Glutamatergic neuron (in vitro differentiated cells): Measurements from ENCODE around the gene RPUSD3. TPM values are rescaled to one million over a fixed set of nuclear protein-coding genes. Genes with fewer than 3 reads are reported as not detected.
A peak's percentile ranks its signal among the peaks of the same experiment; 100 is the strongest.

Experiments
- DNase-seq: peaks from one replicate; pipeline ENCODE4 v3.0.0; 2022
- H3K27ac Mint-ChIP-seq: one replicate; pipeline ENCODE4 v1.8.0; 2020; ENCODE audit warnings: mild to moderate bottlenecking, mixed read lengths, inconsistent platforms; ENCODE audit not compliant: unreplicated experiment
- H3K27me3 Mint-ChIP-seq: one replicate; pipeline ENCODE4 v1.8.0; 2020; ENCODE audit warnings: mild to moderate bottlenecking, moderate library complexity, mixed read lengths, inconsistent platforms; ENCODE audit not compliant: unreplicated experiment
- H3K36me3 Mint-ChIP-seq: one replicate; pipeline ENCODE4 v1.8.0; 2020; ENCODE audit warnings: mild to moderate bottlenecking, mixed read lengths, inconsistent platforms; ENCODE audit not compliant: unreplicated experiment
- H3K4me1 Mint-ChIP-seq: one replicate; pipeline ENCODE4 v1.8.0; 2020; ENCODE audit warnings: mild to moderate bottlenecking, low read depth, mixed read lengths, inconsistent platforms; ENCODE audit not compliant: unreplicated experiment
- H3K4me3 Mint-ChIP-seq: one replicate; pipeline ENCODE4 v1.8.0; 2020; ENCODE audit warnings: mild to moderate bottlenecking, mixed read lengths, inconsistent platforms; ENCODE audit not compliant: unreplicated experiment
- H3K9me3 Mint-ChIP-seq: one replicate; pipeline ENCODE4 v1.8.0; 2020; ENCODE audit warnings: mild to moderate bottlenecking, moderate library complexity, mixed read lengths, inconsistent platforms; ENCODE audit not compliant: unreplicated experiment
- total RNA-seq: library from RNA; stranded (reverse); fragmentation: NEBNext Ultra II Directional; extraction: Animal tissue kit (Norgen Biotek cat#: 25700); gene quantifications from one replicate; pipeline ENCODE4 v1.2.1, GENCODE V29; 2021; ENCODE audit not compliant: unreplicated experiment
- TF ChIP-seq, protein P1 (sequence below): fragments of 200-600 bp; sonication (generic); IDR thresholded peaks from one replicate; pipeline ENCODE4 v1.5.0; 2021; ENCODE audit not compliant: partially characterized antibody, unreplicated experiment

The RPUSD3 gene
- total RNA-seq, 1 donor from 2014 or later = 81.7 TPM

DNA sequence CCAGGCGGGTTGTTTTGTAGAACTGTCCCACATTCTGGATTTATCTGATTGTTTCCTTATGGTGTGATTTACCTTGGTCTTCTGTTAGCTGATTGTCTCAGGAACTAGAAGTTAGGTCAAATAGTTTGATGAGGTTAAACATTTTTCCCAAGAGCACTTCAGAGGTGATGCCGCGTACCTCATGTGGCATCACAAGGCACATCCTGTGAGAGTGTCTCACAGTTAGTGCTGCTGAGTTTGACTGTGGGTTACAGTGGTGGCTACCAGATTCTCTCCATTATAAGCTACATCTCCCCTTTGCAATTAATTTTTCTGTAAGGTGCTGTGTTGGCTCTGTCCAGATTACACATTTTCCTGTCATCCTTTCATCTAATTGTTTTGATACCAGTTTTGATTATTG, 12.6 kb downstream of the RPUSD3 start:
- no peak for DNase-seq
- Mint-ChIP-seq H3K27me3 (no peaks in the 10 kb centered on the region), H3K36me3 (no peaks in the 10 kb centered on the region), H3K4me3 (no peak overlapping the region), H3K4me1 (no peaks in the 10 kb centered on the region), H3K9me3 (peaks cover 5% of the 10 kb centered on the region), H3K27ac (no peak overlapping the region)
- TF ChIP-seq, protein P1, sequence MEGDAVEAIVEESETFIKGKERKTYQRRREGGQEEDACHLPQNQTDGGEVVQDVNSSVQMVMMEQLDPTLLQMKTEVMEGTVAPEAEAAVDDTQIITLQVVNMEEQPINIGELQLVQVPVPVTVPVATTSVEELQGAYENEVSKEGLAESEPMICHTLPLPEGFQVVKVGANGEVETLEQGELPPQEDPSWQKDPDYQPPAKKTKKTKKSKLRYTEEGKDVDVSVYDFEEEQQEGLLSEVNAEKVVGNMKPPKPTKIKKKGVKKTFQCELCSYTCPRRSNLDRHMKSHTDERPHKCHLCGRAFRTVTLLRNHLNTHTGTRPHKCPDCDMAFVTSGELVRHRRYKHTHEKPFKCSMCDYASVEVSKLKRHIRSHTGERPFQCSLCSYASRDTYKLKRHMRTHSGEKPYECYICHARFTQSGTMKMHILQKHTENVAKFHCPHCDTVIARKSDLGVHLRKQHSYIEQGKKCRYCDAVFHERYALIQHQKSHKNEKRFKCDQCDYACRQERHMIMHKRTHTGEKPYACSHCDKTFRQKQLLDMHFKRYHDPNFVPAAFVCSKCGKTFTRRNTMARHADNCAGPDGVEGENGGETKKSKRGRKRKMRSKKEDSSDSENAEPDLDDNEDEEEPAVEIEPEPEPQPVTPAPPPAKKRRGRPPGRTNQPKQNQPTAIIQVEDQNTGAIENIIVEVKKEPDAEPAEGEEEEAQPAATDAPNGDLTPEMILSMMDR = no peak

DNA sequence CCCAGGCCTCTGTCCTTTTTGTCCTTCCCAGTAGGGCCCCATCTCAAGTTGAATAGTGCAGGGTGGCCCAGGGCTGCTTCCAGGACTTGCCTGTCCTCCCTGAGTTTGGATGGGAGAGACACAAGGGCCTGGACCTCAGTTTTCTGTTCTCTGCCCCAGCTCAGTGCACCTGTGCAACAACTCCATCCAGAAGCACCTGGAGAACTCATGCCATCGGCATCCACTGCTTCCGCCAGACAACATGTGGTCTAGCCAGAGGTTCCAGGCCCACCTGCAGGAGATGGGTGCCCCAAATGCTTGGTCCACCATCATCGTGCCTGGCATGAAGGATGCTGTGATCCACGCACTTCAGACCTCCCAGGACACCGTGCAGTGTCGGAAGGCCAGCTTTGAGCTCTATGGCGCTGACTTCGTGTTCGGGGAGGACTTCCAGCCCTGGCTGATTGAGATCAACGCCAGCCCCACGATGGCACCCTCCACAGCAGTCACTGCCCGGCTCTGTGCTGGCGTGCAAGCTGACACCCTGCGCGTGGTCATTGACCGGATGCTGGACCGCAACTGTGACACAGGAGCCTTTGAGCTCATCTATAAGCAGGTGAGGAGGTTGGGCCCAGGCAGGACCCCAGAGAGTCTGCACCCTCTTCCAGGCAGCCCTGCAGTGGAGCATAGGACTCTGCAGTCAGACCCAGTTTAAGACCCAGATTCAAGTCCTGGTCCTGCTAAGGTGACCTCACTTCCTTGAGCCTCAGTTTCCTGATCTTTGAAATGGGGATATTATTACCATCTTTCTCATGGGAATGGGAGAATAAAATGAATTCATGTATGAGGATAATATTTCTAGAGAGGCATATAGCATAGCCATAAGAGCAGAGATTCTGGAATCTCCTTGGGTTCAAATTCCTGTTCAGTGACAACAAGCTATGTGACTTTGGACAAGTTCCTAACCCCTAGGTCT, 14.7 kb downstream of the RPUSD3 start:
- H3K27me3 Mint-ChIP-seq = no peaks in the 10 kb centered on the region
- TF ChIP-seq, protein P1 = no peak
- H3K27ac Mint-ChIP-seq = no peak overlapping the region

DNA sequence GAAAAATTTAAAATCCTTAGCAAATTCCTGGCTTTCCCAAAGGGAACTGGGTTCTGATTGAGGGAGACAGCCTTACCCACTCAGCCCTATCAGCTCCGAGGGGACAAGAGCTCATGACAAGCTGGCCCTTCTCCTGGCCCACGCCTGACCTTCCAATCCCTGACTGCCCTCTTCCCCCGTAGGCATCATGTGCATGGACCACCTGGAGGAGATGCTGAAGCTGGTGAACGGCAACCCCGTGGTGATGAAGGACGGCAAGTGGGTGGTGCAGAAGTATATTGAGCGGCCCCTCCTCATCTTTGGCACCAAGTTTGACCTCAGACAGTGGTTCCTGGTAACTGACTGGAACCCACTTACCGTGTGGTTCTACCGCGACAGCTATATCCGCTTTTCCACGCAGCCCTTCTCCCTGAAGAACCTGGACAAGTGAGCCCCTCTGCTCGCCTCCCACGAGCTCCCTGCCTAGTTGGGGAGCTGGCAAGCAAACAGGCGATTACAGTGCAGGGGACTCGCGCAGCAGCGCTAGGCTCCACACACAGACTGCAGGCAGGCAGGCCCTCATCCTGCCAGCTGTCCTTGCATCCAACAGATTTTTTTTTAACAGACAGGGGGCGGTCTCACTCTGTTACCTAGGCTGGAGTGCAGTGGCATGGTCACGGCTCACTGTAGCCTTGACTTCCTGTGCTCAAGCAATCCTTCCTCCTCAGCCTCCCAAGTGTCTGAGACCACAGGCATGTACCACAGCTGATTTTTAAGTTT, 16.8 kb downstream of the RPUSD3 start:
- Mint-ChIP-seq H3K9me3 (peaks cover 2% of the 10 kb centered on the region), H3K36me3 (no peaks in the 10 kb centered on the region), H3K4me1 (no peaks in the 10 kb centered on the region), H3K4me3 (no peak overlapping the region), H3K27me3 (peaks cover 2% of the 10 kb centered on the region), H3K27ac (peak overlapping the region; percentile 52)
- TF ChIP-seq, protein P1 = peak; percentile 60
- peak; percentile 36 for DNase-seq

More for the DNA sequence above, 14.7 kb downstream of the RPUSD3 start:
- H3K36me3 Mint-ChIP-seq = no peaks in the 10 kb centered on the region
- peaks cover 3% of the 10 kb centered on the region for H3K9me3 Mint-ChIP-seq
- DNase-seq = no peak
- no peak overlapping the region for H3K4me3 Mint-ChIP-seq
- no peaks in the 10 kb centered on the region for H3K4me1 Mint-ChIP-seq

DNA sequence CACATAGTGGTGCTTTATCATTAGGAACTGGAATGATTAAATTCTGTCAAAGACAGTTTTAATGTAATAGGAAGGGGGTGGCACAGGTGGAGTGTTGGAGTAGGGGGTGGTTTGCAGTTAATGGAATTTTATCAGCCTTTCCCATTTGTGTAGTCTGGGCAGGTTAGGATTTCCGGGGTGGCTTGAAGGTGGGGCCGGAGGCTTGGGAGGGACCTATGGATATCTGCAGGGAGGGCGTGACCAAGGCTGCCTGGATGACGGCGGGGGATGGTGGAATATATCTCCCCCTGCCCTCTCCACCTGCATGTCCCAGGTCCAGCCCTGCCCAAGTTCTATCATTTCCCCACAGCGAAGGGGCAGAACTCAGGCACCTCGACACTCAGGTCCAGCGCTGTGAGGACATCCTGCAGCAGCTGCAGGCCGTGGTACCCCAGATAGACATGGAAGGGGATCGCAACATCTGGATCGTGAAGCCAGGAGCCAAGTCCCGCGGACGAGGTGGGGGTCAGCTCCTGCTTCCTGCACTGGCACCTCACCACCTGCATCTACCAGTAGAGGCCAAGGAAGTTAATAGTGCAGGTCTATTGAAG, 18.3 kb downstream of the RPUSD3 start:
- no peak for DNase-seq
- H3K9me3 Mint-ChIP-seq = no peaks in the 10 kb centered on the region
- H3K4me1 Mint-ChIP-seq = no peaks in the 10 kb centered on the region
- H3K27ac Mint-ChIP-seq = no peak overlapping the region
- H3K27me3 Mint-ChIP-seq = peaks cover 2% of the 10 kb centered on the region
- no peak overlapping the region for H3K4me3 Mint-ChIP-seq
- H3K36me3 Mint-ChIP-seq = no peaks in the 10 kb centered on the region
- TF ChIP-seq, protein P1 = no peak
